GM12878 (cell line): Measurements from ENCODE around the gene DLX1.

Source experiments
- CBFB ChIP-seq: IDR thresholded peaks from 2 replicates; pipeline ENCODE4 v1.6.1; 2016; ENCODE audit warnings: antibody characterized with exemption, low read depth
- CHD2 ChIP-seq: IDR thresholded peaks from 2 replicates; pipeline ENCODE4 v1.6.1; 2011; ENCODE audit warnings: low read depth, low read length, improper control_type of control experiment, borderline replicate concordance
- CHD4 ChIP-seq: fragments of 200-600 bp; sonication (generic); IDR thresholded peaks from 2 replicates; pipeline ENCODE4 v1.6.1; 2016; ENCODE audit warnings: mild to moderate bottlenecking
- EZH2 ChIP-seq: IDR thresholded peaks from 2 replicates; pipeline ENCODE4 v1.6.1; 2012; ENCODE audit warnings: low read depth, mild to moderate bottlenecking, control low read depth, inconsistent platforms, low read length, borderline replicate concordance; ENCODE audit not compliant: control insufficient read depth
- MTA2 ChIP-seq: fragments of 450-650 bp; IDR thresholded peaks from 2 replicates; pipeline ENCODE4 v1.6.1; 2016; ENCODE audit warnings: low read depth, mild to moderate bottlenecking, moderate library complexity
- MYC ChIP-seq: IDR thresholded peaks from 2 replicates; pipeline ENCODE4 v1.6.1; 2011; ENCODE audit warnings: mild to moderate bottlenecking, low read length, moderate library complexity, inconsistent platforms; ENCODE audit not compliant: insufficient read depth, insufficient replicate concordance, insufficient read length, severe bottlenecking
- NR2C2 ChIP-seq: IDR thresholded peaks from 2 replicates; pipeline ENCODE4 v1.6.1; 2011; ENCODE audit warnings: borderline replicate concordance, low read depth; ENCODE audit not compliant: control insufficient read depth, insufficient read length
- RCOR1 ChIP-seq: conservative IDR thresholded peaks from 2 replicates; pipeline ENCODE4 v1.6.1; 2012; ENCODE audit warnings: low read depth, low read length, improper control_type of control experiment
- TAF1 ChIP-seq: IDR thresholded peaks from 2 replicates; pipeline ENCODE4 v1.6.1; 2011; ENCODE audit warnings: mild to moderate bottlenecking, low read depth, low read length, borderline replicate concordance
- TF ChIP-seq, protein P1 (sequence below): IDR thresholded peaks from 2 replicates; pipeline ENCODE4 v1.6.1; 2011; ENCODE audit warnings: mild to moderate bottlenecking, low read depth, low read length, moderate library complexity; ENCODE audit not compliant: insufficient replicate concordance
- TF ChIP-seq, protein P2 (sequence below): fragments of 450-650 bp; IDR thresholded peaks from 2 replicates; pipeline ENCODE4 v1.6.1; 2018; ENCODE audit warnings: mild to moderate bottlenecking, low read depth, moderate library complexity; ENCODE audit not compliant: partially characterized antibody
- TF ChIP-seq, protein P3 (sequence below): IDR thresholded peaks from 2 replicates; pipeline ENCODE4 v1.6.1; 2011; ENCODE audit warnings: low read depth, low read length, improper control_type of control experiment, borderline replicate concordance
- TF ChIP-seq, protein P4 (sequence below), 3 experiments: IDR thresholded peaks in 2 of 3; conservative IDR thresholded peaks in 1 of 3; 2 replicates each; pipeline ENCODE4 v1.5.1; 2011; ENCODE audit warnings: low read depth in 3 of 3, low read length in 3 of 3, mild to moderate bottlenecking in 3 of 3, control low read depth in 2 of 3, moderate library complexity in 2 of 3, inconsistent platforms in 1 of 3, mixed read lengths in 1 of 3; ENCODE audit not compliant: control insufficient read depth in 2 of 3, insufficient read depth in 1 of 3; ENCODE audit errors: extremely low read depth in 1 of 3

DNA sequence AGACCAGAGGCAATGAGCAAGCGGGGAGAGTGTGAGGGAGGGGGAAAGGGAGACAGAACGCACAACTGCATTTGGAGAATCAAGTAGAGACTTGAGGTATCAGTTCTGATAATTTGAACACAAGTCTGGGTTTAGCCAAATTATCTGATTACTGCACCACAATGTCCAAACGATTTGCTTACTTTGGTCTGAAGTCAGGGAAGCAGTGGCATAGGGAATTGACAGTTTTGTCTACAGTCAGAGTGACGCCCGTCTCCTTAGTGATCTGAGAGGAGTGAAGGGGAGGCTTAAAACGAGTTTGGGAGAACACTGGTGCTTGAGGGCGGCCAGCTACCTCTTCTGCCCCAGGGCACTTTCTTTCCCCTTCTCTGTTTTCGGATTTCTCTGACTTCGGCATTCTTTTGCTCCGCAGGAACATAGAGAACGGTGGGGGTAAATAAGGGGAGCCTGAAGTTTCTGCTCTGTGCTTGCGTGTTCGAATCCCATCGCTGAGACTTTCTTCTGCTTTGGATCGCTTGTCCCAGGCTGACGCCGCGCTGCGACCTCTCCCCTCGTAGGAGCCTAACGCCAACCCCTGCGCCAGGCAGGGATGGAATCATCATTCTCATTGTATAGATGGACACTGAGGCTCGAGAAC is 20.3 kb downstream of the DLX1 start:
- no peak for TF ChIP-seq CHD2
- TF ChIP-seq, protein P1, sequence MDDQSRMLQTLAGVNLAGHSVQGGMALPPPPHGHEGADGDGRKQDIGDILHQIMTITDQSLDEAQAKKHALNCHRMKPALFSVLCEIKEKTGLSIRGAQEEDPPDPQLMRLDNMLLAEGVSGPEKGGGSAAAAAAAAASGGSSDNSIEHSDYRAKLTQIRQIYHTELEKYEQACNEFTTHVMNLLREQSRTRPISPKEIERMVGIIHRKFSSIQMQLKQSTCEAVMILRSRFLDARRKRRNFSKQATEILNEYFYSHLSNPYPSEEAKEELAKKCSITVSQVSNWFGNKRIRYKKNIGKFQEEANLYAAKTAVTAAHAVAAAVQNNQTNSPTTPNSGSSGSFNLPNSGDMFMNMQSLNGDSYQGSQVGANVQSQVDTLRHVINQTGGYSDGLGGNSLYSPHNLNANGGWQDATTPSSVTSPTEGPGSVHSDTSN: no peak
- TF ChIP-seq TAF1: no peak
- TF ChIP-seq EZH2: no peak
- TF ChIP-seq, protein P2, sequence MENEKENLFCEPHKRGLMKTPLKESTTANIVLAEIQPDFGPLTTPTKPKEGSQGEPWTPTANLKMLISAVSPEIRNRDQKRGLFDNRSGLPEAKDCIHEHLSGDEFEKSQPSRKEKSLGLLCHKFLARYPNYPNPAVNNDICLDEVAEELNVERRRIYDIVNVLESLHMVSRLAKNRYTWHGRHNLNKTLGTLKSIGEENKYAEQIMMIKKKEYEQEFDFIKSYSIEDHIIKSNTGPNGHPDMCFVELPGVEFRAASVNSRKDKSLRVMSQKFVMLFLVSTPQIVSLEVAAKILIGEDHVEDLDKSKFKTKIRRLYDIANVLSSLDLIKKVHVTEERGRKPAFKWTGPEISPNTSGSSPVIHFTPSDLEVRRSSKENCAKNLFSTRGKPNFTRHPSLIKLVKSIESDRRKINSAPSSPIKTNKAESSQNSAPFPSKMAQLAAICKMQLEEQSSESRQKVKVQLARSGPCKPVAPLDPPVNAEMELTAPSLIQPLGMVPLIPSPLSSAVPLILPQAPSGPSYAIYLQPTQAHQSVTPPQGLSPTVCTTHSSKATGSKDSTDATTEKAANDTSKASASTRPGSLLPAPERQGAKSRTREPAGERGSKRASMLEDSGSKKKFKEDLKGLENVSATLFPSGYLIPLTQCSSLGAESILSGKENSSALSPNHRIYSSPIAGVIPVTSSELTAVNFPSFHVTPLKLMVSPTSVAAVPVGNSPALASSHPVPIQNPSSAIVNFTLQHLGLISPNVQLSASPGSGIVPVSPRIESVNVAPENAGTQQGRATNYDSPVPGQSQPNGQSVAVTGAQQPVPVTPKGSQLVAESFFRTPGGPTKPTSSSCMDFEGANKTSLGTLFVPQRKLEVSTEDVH: no peak
- no peak for TF ChIP-seq MYC
- no peak for TF ChIP-seq CBFB
- no peak for TF ChIP-seq CHD4
- no peak for TF ChIP-seq MTA2
- TF ChIP-seq NR2C2: no peak
- no peak for TF ChIP-seq RCOR1
- TF ChIP-seq, protein P3, sequence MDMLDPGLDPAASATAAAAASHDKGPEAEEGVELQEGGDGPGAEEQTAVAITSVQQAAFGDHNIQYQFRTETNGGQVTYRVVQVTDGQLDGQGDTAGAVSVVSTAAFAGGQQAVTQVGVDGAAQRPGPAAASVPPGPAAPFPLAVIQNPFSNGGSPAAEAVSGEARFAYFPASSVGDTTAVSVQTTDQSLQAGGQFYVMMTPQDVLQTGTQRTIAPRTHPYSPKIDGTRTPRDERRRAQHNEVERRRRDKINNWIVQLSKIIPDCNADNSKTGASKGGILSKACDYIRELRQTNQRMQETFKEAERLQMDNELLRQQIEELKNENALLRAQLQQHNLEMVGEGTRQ: no peak
- TF ChIP-seq, protein P4, sequence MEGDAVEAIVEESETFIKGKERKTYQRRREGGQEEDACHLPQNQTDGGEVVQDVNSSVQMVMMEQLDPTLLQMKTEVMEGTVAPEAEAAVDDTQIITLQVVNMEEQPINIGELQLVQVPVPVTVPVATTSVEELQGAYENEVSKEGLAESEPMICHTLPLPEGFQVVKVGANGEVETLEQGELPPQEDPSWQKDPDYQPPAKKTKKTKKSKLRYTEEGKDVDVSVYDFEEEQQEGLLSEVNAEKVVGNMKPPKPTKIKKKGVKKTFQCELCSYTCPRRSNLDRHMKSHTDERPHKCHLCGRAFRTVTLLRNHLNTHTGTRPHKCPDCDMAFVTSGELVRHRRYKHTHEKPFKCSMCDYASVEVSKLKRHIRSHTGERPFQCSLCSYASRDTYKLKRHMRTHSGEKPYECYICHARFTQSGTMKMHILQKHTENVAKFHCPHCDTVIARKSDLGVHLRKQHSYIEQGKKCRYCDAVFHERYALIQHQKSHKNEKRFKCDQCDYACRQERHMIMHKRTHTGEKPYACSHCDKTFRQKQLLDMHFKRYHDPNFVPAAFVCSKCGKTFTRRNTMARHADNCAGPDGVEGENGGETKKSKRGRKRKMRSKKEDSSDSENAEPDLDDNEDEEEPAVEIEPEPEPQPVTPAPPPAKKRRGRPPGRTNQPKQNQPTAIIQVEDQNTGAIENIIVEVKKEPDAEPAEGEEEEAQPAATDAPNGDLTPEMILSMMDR (IDR thresholded peaks at IDR 0.05 in 2 of 3, conservative IDR thresholded peaks at IDR 0.05 in 1 of 3; ENCODE audit: control insufficient read depth in 2 of 3, extremely low read depth in 1 of 3, insufficient read depth in 1 of 3, low read depth in 3 of 3, low read length in 3 of 3): no peak
